ENCODE data around the gene RAB8A.
A peak's percentile ranks its signal among the peaks of the same experiment; 100 is the strongest.

RAB8A gene

GRCh38 chr19:16111160-16111908 is at the start of gene RAB8A:
RAB8A (plus strand) TSS chr19:16111889; CDS start chr19:16111902, 13 bp downstream.
- peak; percentile 100 for DNase-seq

GRCh38 chr19:16061943-16062342 is 49.7 kb upstream of the RAB8A start:
- DNase-seq = no peak

- DNase-seq = peak; percentile 79
Observed at GRCh38 chr19:16062789-16063188, 48.9 kb upstream of the RAB8A start.

- no peak for DNase-seq
Observed at GRCh38 chr19:16064209-16064889, 47.3 kb upstream of the RAB8A start.

GRCh38 chr19:16066611-16067104 is 45.0 kb upstream of the RAB8A start:
- DNase-seq = no peak

GRCh38 chr19:16067205-16067938 is 44.3 kb upstream of the RAB8A start:
- no peak for DNase-seq

GRCh38 chr19:16068696-16069259 is 42.9 kb upstream of the RAB8A start:
- no peak for DNase-seq

GRCh38 chr19:16069813-16070365 is 41.8 kb upstream of the RAB8A start:
- DNase-seq = no peak

GRCh38 chr19:16070366-16070990 is 41.2 kb upstream of the RAB8A start:
- DNase-seq = peak; percentile 73

- no peak for DNase-seq
Observed at GRCh38 chr19:16071072-16071691, 40.5 kb upstream of the RAB8A start.

GRCh38 chr19:16073481-16073880 is 38.2 kb upstream of the RAB8A start:
- no peak for DNase-seq

GRCh38 chr19:16073988-16074387 is 37.7 kb upstream of the RAB8A start:
- no peak for DNase-seq

GRCh38 chr19:16074488-16075365 is 37.0 kb upstream of the RAB8A start:
- no peak for DNase-seq

- DNase-seq = no peak
Observed at GRCh38 chr19:16075430-16076153, 36.1 kb upstream of the RAB8A start.

GRCh38 chr19:16076154-16076957 is 35.3 kb upstream of the RAB8A start, which contains the start of gene TPM4:
TPM4 (plus strand) TSS chr19:16076495; CDS start chr19:16076566, 71 bp downstream.
- peak; percentile 80 for DNase-seq

GRCh38 chr19:16076958-16077611 is 34.6 kb upstream of the RAB8A start:
- no peak for DNase-seq

- no peak for DNase-seq
Observed at GRCh38 chr19:16077984-16078758, 33.5 kb upstream of the RAB8A start.
